Stimulated activated CD4-positive, alpha-beta T cell treated with anti-CD3 and anti-CD28 coated beads, TNF-alpha, amount 100 ng/mL, for 48 hours (primary cell): ENCODE measurements around the gene ITPRID1.
"Not testable (repeated sequence)": the region's sequence is repeated elsewhere in the genome, so short reads cannot be mapped to it uniquely, and the experiment has no call there.

ENCODE experiments used
- DNase-seq, 3 donors: peaks; one replicate each; pipeline ENCODE4 v3.0.0-alpha.2; 2020; ENCODE audit warnings: low read depth in 3 of 3

ITPRID1 gene

DNA sequence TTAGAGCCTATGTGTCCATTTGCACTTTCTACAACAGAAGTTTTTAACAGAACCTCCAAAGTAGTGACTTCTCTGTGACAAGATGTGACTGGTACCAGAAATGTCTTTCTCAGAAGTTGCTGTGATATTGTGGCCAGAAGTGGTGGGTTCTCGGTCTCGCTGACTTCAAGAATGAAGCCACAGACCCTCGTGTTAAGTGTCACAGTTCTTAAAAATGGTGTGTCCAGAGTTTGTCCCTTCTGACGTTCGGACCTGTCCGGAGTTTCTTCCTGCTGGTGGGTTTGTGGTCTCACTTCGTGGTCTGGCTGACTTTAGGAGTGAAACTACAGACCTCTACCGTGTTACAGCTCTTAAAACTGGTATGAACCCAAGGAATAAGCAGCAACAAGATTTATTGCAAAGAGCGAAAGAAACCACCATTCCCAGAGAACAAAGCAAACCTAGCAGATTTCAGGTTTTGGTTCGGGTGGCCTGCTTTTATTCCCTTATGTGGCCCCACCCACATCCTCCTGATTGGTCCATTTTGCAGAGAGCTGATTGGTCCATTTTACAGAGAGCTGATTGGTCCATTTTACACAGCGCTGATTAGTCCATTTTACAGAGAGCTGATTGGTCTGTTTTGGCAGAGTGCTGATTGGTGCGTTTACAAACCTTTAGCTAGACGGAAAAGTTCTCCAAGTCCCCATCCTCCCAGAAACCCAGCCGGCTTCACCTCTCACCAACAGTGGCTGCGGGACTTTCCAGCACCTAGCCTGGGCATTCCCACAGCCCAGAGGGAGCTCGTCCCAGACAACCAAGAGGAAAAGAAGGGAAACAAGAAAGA lies 3.0 kb downstream of the ITPRID1 start:
- DNase-seq: no peak

DNA sequence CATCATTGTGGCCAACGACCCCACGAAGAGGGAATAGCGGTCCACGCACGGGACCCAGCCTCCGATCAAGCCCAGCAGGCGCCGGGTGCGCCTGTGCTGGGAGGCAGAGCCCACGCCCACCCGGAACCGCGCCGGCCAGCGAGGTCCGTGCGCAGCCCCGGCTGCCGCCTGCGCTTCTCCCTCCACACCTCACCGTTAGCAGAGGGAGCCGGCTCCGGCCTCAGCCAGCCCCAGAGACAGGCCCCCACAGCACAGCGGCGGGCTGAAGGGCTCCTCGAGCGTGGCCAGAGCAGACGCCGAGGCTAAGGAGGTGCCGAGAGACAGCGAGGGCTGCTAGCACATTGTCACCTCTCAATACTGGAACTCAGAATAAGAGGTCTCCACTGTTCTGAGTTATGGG lies 3.6 kb downstream of the ITPRID1 start:
- no peak for DNase-seq

- no peak for DNase-seq
Observed at GRCh38 chr7:31518766-31519165, 4.9 kb downstream of the ITPRID1 start.

DNA sequence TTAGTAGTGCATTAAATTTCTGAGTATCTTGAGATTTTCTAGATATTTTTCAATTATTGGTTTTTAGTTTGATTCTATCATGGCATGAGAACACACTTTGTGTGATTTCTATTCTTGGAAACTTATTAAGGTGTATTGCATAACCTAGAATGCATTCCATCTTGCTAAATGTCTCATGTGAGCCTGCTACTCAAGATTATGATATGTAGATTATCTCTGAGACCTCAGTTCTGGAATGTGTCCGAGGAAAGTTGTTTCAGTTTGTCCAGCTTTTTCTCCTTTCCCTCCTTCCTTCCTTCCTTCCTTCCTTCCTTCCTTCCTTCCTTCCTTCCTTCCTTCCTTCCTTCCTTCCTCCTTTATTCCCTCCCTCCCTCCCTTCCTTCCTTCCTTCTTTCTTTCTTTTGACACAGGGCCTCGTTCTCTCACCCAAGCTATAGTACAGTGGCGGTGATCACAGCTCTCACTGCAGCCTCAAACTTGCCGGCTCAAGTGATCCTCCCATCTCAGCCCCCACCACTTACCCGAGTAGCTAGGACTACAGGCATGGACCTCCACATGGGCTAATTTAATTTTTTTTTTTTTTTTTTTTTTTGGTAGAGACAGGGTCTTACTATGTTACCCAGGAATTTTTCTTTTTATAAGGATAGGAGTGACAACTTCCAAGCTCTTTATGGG lies 7.6 kb downstream of the ITPRID1 start:
- no peak for DNase-seq

DNA sequence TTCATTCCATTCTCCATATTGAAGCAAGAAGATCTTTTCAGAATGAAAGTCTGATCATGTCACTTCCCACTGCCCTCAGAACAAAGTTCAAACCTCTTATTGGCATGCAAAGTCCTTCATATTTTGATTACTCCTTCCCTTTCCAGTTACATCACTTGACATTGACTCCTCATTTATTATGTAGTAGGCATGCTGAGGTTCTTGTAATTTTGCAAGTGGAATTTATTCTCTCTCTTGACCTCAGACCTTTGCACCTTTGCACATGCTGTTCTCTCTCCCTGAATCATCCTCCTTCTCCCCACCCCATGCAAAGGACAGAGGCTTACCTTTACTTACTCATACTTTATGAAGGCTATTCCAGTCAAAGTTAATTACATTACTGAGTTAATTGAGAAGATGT lies 13.0 kb downstream of the ITPRID1 start:
- DNase-seq: no peak

DNA sequence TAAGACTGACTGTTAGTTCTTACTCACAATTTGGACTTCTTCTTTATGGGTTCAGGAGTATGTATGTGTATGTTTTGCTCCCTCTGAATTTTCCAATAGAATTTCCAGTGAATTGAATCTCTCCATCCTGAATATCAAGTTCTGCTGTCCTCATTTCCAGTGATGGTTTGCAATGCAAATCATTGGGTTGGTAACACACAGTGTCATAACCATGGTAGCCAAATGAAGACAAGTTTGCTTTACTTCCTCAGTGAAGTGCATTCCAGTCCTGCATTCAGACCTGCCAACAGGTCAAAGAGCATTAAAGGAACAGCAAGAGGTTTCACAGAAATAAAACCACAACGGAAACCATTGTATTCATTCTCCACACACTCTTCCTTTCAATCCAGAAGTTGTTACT lies 15.2 kb downstream of the ITPRID1 start:
- DNase-seq: no peak

GRCh38 chr7:31540651-31541185 lies 26.8 kb downstream of the ITPRID1 start:
- not testable (repeated sequence) for DNase-seq

DNA sequence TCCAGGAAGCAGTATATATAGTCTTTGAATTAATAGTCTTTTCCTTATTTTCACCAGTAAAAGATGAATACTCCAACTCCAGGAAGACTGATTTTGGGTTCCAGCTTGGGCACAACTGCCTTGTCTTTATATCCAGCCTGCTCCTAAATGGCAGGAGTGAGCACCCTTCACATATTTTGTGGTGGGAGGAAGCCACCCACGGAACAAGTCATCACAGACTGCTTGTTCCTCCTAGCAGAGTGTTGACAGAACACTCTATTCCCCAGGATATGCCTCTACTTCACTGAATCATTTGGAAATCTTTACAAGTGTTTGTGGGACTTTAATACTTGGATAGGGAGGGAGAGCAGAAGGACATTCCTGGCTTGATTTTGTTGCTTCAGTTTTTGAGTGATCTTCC lies 31.7 kb downstream of the ITPRID1 start:
- DNase-seq: no peak

DNA sequence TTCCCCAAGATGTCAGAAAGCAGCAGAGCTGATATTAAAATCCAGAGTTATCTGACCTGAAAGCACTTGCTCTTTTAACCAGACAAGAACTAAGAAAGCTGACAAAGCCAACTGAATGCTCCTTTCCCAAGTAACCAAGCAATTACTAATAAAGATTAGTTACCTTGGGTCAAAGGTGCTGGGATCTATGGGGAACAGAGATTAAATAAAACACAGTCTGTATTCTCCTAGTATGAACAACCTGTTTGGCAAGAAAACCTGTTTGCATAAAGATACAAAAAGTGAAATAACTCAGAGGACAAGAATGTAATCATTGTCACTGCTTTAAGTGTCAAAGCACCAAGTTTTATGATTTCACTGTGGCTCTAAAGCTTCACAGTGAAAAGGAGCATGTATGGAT lies 35.7 kb downstream of the ITPRID1 start:
- DNase-seq: no peak

- no peak for DNase-seq
Observed at GRCh38 chr7:31550432-31550831, 36.5 kb downstream of the ITPRID1 start.

GRCh38 chr7:31553661-31554081 lies 39.8 kb downstream of the ITPRID1 start:
- DNase-seq: no peak

GRCh38 chr7:31562002-31562401 lies 48.1 kb downstream of the ITPRID1 start:
- no peak for DNase-seq

GRCh38 chr7:31563522-31563921 lies 49.6 kb downstream of the ITPRID1 start:
- DNase-seq: no peak

GRCh38 chr7:31563951-31564350 lies 50.1 kb downstream of the ITPRID1 start:
- no peak for DNase-seq

- DNase-seq: no peak
Observed at GRCh38 chr7:31564661-31565060, 50.8 kb downstream of the ITPRID1 start.

DNA sequence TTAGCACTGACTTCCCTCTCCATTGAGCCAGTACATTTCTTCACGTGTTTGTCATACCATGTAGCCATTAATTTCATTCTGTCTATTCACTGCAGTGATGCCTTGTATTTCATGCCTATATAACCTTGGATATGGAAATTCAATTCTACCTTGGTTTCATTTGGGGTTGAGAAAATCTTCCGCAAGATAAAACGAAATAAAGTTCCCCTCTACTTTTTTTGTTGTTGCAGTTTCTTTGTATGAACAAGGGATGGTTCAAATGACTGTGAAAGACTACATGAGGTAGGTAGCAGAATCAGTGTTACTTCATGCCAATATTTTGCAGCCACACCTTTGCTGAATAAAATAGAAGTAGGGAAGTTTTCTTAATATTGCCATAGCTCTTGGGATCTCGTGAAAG lies 55.6 kb downstream of the ITPRID1 start:
- DNase-seq: no peak

DNA sequence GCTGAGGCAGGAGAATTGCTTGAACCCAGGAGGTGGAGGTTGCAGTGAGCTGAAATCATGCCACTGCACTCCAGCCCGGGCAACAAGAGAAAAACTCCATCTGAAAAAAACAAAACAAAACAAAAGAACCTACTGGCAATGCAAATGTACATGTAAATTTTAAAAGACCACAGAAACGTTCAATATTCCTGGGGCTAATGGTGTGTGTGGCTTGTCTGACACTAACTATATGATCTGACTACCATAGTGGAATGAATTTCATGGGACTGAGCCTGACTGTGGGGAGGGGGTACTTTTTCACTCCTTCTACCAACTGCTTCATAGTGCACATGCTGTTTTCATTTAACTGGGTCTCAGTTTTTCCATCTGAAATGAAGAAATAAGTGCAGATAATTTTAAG lies 69.6 kb downstream of the ITPRID1 start:
- no peak for DNase-seq

DNA sequence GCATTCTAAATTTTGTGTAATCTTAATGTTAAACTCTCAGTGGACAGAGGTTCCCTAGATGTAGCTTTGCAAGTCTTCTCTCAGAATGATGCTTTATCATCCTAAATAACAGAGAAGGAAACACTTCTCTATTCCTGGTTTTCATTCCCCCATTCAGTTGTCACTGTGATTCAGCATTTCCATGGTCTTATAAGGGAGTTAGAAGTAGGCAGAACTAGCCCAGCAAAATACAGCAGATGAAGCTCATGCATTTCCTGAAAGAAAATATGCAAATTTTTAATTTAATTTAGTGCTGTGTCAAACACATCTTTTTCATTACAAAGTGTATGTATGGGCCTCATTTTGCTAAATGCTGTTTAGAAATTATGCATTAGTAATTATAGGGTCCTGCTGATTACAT lies 70.1 kb downstream of the ITPRID1 start:
- no peak for DNase-seq

GRCh38 chr7:31595390-31595789 lies 81.5 kb downstream of the ITPRID1 start:
- no peak for DNase-seq

DNA sequence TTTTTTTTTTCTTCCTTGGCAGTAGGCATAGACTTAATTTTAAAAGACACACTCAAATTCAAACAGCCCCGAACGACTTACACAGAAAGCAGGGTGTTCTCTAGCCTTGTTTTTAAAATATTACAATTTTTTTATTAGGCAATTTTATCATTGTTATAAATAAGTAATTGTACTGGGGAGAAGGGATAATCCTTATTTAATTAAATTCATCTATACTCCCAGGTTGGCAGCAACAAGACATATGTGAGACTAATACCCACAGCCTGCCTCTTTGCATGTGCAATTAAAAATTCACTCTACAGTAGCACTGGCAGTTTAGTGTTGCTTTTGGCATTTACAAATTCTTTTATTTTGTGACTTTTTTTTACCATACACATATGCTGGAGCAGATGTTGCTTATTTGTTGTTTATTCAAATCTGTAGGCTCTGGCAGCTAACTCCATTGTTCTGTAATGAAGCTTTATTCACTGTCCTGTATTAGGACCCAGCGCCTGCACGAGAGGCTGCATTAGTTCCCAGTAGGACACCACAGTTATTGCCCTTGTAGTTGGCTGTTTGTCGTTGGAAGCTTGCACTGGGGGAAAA lies 88.2 kb downstream of the ITPRID1 start:
- no peak for DNase-seq

GRCh38 chr7:31603046-31603445 lies 89.2 kb downstream of the ITPRID1 start:
- DNase-seq: no peak

- DNase-seq: no peak
Observed at GRCh38 chr7:31613604-31614003, 99.7 kb downstream of the ITPRID1 start.

GRCh38 chr7:31633467-31633866 lies 119.6 kb downstream of the ITPRID1 start:
- no peak for DNase-seq
